Posterior cingulate gyrus (tissue), 11 donors: ENCODE results near the gene LGALS14.
"Not testable (repeated sequence)": the region's sequence is repeated elsewhere in the genome, so short reads cannot be mapped to it uniquely, and the experiment has no call there.

Experiments
- DNase-seq, 10 donors: peaks; one replicate each; pipeline versions ENCODE4 v3.0.0 to v3.0.0-alpha.2; 2020 to 2021; ENCODE audit warnings: mixed read lengths in 3 of 10
- intact Hi-C: fragments of 100-400 bp; cut with DNase I; formaldehyde crosslinking; loops from one replicate; pipeline ENCODE4 v1.15.1; 2023

The LGALS14 gene

GRCh38 chr19:39692822-39693221 lies 11.5 kb upstream of the LGALS14 start:
- no peak for DNase-seq
- intact Hi-C loops, result no loop called here

- intact Hi-C loops, result no loop called here
- DNase-seq, result no peak
Observed at GRCh38 chr19:39695759-39696158, 8.5 kb upstream of the LGALS14 start.

DNA sequence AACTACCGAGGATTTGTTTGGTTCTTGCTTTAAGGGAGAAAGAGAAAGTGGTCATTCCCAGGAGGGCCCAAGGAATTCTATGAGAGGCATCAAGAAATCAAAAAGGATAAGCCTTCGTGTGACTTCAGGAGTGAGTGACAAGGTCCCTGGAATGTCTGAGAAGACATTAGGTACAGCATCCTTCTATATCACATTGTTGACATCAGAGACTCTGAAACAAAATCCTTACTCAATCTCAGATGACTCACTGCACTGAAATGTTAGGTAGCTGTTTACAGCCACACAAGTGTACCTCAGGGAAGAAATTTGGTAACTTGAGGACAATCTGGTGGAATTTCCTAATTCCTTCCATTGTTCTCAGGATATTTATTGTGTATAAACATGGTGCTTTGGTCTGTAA lies 7.9 kb upstream of the LGALS14 start:
- intact Hi-C loops, result no loop called here
- no peak for DNase-seq

DNA sequence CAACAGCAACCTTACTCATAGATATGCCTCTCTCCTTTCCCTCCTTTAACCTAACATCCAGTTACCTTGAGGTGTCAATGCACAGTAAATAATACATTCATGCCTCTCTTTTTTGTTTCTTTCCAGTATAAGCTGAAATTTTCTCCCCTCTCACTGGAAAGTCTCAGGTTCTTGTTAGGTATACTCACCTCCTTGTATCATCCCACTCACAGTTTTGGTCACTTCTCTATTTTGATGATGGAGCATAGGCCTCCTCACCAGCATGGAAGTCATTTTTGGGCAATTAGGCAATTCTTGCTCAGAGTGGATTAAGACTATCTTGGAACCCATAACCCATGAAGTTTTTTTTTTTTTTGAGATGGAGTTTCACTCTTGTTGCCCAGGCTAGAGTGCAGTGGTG lies 5.7 kb upstream of the LGALS14 start:
- no peak for DNase-seq
- intact Hi-C loops, result no loop called here

DNA sequence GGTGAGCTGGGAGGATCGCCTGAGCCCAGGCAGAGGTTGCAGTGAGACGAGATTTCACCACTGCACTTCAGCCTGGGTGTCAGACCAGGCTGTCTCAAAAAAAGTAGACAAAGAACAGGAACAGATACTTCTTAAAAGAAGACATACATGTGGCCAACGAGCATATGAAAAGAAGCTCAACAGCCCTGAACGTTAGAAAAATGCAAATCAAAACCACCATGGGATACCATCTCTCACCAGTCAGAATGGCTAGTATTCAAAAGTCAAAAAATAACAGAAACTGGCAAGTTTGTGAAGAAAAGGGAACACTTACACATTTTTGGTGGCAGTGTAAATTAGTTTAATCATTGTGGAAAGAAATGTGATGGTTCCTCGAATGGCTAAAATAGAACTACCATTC lies 3.0 kb upstream of the LGALS14 start:
- intact Hi-C loops, result no loop called here

GRCh38 chr19:39705578-39706188 lies 1.4 kb downstream of the LGALS14 start:
- intact Hi-C loops, result no loop called here
- DNase-seq, result no peak

More for the DNA sequence above, 3.0 kb upstream of the LGALS14 start:
- DNase-seq, result no peak

GRCh38 chr19:39708594-39708993 lies 4.3 kb downstream of the LGALS14 start:
- no peak for DNase-seq
- intact Hi-C loops, result no loop called here

DNA sequence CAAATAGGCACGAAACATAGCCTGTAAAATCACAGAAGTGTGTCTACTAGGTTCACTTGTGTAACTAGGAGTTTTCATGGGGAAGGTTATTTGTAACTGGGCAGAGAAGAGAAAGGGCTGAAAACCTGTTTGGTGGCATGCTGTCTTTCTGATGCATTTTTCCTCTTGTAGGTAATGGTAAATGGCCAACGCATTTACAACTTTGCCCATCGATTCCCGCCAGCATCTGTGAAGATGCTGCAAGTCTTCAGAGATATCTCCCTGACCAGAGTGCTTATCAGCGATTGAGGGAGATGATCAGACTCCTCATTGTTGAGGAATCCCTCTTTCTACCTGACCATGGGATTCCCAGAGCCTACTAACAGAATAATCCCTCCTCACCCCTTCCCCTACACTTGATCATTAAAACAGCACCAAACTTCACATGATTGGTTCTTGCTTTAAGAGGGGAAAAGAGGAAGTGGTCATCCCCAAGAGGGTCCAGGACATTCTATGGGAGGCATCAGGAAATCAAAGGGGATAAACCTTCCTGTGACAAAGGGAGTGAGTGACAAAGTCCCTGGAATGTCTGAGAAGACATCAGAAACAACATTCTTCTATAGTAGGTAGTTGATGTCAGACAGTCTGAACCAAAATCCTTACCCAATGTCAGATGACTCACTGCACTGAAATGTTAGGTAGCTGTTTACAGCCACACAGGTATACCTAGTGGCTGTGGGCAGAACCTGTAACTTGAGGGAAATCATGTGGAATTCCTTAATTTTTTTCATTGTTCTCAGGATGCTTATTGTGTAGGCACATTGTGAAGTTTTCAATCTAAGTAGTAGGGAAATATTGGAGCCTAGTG lies 5.0 kb downstream of the LGALS14 start:
- intact Hi-C loops, result no loop called here
- DNase-seq, result no peak

GRCh38 chr19:39710333-39710890 lies 6.1 kb downstream of the LGALS14 start:
- DNase-seq, result no peak
- intact Hi-C loops, result no loop called here

DNA sequence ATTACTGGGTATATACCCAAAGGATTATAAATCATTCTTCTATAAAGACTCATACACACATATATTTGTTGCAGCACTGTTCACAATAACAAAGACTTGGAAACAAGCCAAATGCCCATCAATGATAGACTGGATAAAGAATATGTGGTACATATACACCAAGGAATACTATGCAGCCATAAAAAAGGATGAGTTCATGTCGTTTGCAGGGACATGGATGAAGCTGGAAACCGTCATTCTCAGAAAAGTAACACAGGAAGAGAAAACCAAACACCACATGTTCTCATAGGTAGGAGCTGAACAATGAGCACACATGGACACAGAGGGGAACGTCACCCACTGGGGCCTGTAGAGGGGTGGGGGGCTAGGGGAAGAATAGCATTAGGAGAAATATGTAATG lies 15.9 kb downstream of the LGALS14 start:
- intact Hi-C loops, DNase-seq: not testable (repeated sequence)

DNA sequence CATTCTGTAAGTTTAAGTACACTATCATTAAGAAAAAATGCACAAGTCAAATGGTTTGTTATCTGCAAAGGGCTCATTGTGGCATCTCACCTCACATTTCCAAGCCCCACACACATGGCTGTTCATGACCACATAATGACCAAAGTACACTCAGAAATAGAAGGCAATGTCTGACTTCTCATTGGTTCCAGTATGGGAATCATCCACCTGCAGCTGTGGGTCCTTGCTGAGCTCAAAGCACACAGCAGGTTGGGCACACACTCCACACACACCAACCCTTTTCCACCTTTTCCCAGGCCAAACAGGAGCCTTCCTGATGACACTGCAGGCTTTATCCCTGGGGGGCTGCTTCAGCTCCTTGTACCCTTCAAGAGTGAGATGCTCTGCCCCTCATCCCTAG lies 21.7 kb downstream of the LGALS14 start:
- no peak for DNase-seq
- intact Hi-C loops, result no loop called here

DNA sequence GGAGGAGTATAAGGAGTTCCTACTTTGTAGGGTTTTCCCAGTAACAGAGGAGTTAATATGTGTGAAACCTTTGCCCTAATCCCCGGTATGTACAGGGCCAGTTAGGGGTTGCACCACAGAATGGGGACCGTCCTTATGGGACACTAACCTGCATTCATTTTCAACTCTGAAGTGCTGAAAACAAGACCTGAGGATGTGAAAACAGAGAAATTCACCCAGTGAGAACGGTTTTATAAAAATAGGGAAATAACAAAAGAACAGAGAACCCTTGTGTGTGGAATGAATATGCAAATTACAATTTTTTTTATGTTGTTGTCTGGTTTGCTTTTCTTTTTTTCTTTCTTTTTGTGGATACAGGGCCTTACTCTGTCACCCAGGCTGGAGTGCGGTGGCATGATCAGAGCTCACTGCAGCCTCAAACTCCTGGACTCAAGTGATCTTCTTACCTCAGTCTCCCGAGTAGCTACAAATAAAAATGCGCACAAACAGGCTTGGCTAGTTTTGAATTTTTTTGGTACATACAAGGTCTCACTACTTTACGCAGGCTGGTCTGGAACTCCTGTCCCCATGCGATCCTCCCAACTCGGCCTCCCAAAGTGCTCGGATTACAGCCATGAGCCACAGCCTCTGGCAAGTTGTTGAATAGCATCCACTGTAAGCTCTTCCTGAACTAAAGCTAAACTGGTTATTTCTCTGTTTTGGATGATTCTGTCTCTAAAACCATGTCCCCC lies 23.0 kb downstream of the LGALS14 start:
- intact Hi-C loops, result no loop called here
- DNase-seq, result no peak

GRCh38 chr19:39728040-39728439 lies 23.8 kb downstream of the LGALS14 start:
- intact Hi-C loops, result no loop called here
- DNase-seq, result no peak

DNA sequence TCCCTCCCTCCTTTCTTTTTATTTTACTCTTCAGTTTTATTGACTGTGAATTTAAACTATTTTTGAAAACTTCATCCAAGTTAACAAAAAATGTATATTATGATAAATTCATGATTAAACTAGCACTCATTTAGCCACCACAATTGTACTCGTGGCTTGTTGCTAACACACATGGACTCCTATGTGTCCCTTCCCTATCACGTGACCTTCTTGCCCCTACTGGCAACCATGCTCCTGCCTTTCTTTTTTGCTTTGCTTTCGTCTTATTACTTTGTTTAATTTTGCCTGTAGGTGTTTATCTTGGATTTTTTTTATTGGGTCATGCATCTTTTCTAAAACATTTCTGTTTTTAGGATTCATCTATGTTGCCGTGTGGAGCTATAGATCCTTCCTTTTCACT lies 25.3 kb downstream of the LGALS14 start:
- DNase-seq, result no peak
- intact Hi-C loops, result no loop called here

- intact Hi-C loops, result no loop called here
- DNase-seq, result no peak
Observed at GRCh38 chr19:39731685-39732084, 27.4 kb downstream of the LGALS14 start.

- intact Hi-C loops, result no loop called here
- DNase-seq, result no peak
Observed at GRCh38 chr19:39733841-39734240, 29.6 kb downstream of the LGALS14 start.

DNA sequence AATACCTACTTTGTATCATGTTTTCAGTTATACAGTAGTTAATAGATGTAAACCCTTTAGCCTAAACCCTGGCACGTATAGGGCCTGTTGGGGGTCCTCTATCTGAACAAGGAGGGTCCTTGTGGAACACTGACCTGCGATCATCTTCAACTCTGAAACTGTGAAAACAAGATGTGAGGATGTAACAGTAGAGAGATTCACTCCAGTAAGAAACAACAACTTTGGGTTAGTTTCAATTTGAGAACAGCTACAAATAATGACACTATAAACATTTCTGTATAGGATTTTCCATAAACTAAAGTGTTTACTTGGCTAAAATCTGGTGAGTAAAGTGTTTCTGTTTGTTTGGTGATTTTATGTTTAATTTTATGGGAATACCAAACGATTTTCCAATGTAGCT lies 31.4 kb downstream of the LGALS14 start:
- DNase-seq, result no peak
- intact Hi-C loops, result no loop called here

- intact Hi-C loops, result no loop called here
- no peak for DNase-seq
Observed at GRCh38 chr19:39736088-39736487, 31.8 kb downstream of the LGALS14 start.

- DNase-seq, result no peak
- intact Hi-C loops, result no loop called here
Observed at GRCh38 chr19:39737351-39737750, 33.1 kb downstream of the LGALS14 start.

DNA sequence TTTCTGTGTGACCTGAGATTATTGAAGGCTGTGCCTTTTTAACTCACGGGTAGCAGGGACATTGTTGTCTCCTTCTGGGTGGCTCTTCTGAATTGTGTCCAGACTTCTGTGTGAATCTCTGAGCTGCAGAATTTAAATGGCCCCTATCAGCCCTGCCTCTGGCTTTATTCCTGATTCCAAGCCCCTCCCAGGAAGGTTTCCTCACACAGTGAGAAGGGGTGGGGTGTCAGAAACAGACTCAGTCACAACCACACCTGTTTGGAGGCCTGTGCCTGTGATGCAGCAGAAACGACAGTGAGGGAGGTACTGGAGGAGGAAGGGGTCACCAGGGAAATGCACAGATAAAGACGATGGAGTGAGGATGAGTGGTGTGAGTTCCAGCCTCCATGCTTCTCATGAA lies 33.6 kb downstream of the LGALS14 start, which contains the start of gene CLC:
TSS of gene CLC (minus strand) at position 139 of the 400 bp plus-strand sequence. CDS start at position 62, 77 bp downstream.
- intact Hi-C loops, result no loop called here
- no peak for DNase-seq

DNA sequence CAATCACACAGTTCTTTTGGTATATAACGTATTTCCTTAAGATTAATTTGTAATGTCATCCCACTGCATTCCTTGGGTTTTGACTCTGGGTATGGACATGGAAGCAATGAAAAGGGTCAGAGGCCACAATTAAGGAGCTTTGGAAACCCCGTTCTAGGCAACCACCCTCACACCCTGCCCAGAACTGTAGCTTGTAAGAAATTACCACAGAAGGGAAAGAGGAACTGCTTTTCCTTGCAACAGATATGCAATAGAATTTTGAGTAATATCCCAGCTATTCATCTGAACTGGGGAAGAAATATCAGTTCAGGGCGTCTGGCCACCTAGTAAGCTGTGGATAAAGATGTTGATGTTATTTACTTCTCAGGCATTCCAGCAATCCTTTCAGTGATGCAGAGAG lies 34.5 kb downstream of the LGALS14 start:
- no peak for DNase-seq
- intact Hi-C loops, result no loop called here
